GM23248 (cell line): ENCODE data around the gene IL1RAPL1.

Experiments
- EZH2 ChIP-seq: fragments of 200-600 bp; sonication (generic); IDR thresholded peaks from 2 replicates; pipeline ENCODE4 v1.6.1; 2018; ENCODE audit warnings: antibody characterized with exemption, mild to moderate bottlenecking; ENCODE audit not compliant: insufficient read depth, poor library complexity, severe bottlenecking
- EZH2phosphoT487 ChIP-seq: fragments of 200-600 bp; sonication (generic); IDR thresholded peaks from 2 replicates; pipeline ENCODE4 v1.6.1; 2018; ENCODE audit warnings: antibody characterized with exemption, moderate library complexity, mild to moderate bottlenecking, low read depth; ENCODE audit not compliant: insufficient read depth

DNA sequence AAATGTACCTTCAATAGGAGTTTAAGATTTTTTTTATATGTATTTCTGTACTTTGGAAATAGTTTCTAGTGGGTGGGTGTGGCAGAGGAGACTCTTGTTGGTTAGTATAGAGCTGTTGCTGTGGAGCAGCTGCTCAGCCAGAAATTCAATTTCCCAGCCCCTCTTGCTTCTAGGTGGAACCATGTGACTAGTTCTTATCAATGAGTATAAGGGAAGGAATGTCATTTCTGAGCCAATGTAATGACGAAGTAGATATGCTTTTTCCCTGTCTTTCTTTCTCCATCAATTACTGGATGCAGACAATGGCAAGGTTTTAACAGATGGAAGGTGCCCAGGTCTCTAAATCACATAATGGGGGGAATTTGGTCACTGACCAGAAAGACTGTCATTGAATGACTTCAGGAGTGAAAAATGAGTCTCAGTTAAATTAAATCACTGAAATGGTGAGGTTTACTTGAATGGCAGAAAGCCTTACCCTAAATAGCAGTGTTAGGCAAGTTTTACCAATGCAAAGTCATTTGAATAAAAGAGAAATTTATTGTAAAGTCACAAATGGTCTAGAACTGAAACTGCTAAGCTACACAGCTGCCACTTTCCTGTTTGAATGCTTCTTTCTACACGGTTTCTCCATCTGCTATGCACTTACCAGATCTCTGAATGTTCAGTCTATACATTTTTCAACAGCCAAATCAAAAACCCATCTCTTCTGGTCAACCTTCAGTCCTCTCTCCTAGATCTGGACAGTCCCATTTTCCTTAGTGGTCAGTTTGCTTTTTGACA, 832.7 kb downstream of the IL1RAPL1 start:
- TF ChIP-seq EZH2 (no peak), EZH2phosphoT487 (no peak)
